Subcutaneous adipose tissue (tissue), 4 donors: Measurements from ENCODE around the gene SLC22A12. TPM values are rescaled to one million over a fixed set of nuclear protein-coding genes. Genes with fewer than 3 reads are reported as not detected.

Experiments used
- CTCF ChIP-seq: fragments of 450-650 bp; IDR thresholded peaks from one replicate; pipeline ENCODE4 v1.5.1; 2016; ENCODE audit warnings: low read depth, mild to moderate bottlenecking, control low read depth, antibody characterized with exemption, moderate library complexity
- total RNA-seq, 4 donors: library from RNA; depleted of rRNA; stranded (reverse); fragments of >200 nt; gene quantifications; one replicate each; pipeline ENCODE4 v1.1.0, GENCODE V29; 2016

The SLC22A12 gene
- total RNA-seq, 4 donors from 2014 or later = not detected

GRCh38 chr11:64643256-64643881 lies 52.3 kb downstream of the SLC22A12 start:
- TF ChIP-seq CTCF = no peak

GRCh38 chr11:64643920-64644646 lies 53.1 kb downstream of the SLC22A12 start:
- TF ChIP-seq CTCF = no peak

- no peak for TF ChIP-seq CTCF
These were observed 53.7 kb downstream of the SLC22A12 start for GRCh38 chr11:64644647-64645275.

GRCh38 chr11:64647019-64647779 lies 56.2 kb downstream of the SLC22A12 start:
- TF ChIP-seq CTCF = no peak

- no peak for TF ChIP-seq CTCF
These were observed 57.5 kb downstream of the SLC22A12 start for GRCh38 chr11:64648551-64648950.

GRCh38 chr11:64649291-64649697 lies 58.3 kb downstream of the SLC22A12 start:
- TF ChIP-seq CTCF = no peak
